Stimulated activated CD8-positive, alpha-beta memory T cell treated with anti-CD3 and anti-CD28 coated beads, Interleukin-12 subunit alpha, Interleukin-12 subunit beta, amount 100 ng/mL, for 4 hours (primary cell): Measurements from ENCODE around the gene BUD23.
"Not testable (repeated sequence)": the region's sequence is repeated elsewhere in the genome, so short reads cannot be mapped to it uniquely, and the experiment has no call there.

Experiments
- DNase-seq: peaks from one replicate; pipeline ENCODE4 v3.0.0-alpha.2; 2020; ENCODE audit warnings: low read depth

BUD23 gene

GRCh38 chr7:73719806-73720169 lies 36.4 kb downstream of the BUD23 start:
- no peak for DNase-seq

DNA sequence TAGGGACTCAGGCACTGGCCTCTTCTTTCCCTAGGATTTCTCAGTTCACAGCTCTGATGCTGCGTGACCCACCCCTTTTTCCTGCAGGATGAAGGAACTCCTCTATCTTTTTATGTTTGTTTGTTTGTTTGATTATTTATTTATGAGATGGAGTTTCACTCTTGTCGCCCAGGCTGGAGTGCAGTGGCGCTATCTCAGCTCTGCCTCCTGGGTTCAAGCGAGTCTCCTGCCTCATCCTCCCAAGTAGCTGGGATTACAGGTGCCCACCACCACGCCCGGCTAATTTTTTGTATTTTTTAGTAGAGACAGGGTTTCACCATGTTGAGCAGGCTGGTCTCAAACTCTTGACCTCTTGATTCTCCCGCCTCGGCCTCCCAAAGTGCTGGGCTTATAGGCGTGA lies 37.0 kb downstream of the BUD23 start:
- DNase-seq = not testable (repeated sequence)

DNA sequence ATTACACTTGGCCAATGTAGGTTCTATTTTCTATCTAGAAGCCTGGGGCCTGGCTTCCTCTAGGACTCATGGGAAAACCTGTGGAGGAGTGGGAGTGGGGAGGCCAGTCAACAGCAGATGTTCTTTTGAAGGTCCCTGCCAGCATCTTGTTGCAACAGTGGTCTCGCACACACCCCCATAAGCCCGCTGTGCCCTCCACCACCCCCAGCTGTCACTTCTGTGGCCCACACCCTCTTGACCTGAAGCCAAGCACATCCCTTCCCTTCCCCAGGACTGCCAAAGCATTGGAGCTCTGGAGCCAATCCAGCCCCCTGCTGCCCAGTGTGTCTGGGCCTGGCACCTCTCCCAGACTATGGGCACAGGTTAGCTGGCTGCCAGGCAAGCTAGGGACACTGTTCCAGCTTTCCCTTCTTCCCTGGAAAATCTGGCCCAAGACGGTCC lies 38.0 kb downstream of the BUD23 start:
- DNase-seq = no peak

GRCh38 chr7:73722182-73722581 lies 38.8 kb downstream of the BUD23 start:
- DNase-seq = not testable (repeated sequence)

DNA sequence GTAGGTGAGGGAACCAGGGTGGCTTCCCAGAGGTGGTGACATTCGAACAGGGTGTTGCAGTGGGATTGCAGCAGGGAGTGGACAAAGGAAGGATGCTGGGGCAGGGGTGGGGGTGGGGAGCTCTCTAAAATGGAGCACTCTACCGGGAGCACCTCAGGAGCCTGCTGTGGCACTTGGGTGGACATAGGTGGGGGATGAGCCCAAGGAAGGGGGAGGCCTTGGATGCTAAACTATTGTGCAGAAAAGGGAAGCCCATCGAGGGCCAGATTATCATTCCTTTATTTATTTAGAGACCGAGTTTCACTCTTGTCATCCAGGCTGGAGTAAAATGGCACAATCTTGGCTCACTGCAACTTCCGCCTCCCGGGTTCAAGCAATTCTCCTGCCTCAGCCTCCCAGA lies 39.4 kb downstream of the BUD23 start:
- DNase-seq = no peak

DNA sequence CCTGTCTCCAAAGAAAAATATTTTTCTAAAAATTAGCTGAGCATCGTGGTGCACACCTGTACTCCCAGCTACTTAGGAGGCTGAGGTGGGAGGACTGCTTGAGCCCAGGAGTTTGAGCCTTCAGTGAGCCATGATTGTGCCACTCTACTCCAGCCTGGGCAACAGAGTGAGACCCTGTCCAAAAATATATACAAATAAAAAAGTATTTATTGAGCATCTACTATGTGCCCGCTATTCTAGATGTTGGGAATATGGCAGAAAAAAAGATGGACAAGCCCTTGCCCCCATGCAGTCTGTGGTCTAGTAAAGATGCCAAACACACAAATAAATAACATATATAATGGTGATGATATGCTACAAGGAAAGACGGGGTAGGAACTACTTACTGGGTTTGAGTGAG lies 40.4 kb downstream of the BUD23 start:
- no peak for DNase-seq

DNA sequence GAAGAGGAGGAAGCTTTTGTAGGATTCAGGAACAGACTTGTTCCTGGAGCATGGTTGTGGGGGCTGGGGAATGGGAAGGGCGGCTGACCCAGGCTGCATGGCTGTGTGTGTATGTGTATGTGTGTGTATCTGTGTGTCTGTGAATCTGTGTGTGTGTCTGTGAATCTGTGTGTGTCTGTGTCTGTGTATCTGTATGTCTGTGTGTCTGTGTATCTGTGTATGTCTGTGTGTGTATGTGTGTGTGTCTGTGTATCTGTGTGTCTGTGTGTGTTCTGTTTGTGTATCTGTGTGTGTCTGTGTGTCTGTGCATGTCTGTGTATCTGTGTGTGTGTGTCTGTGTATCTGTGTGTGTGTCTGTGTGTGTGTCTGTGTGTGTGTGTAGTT lies 42.7 kb downstream of the BUD23 start:
- no peak for DNase-seq

- no peak for DNase-seq
These were observed 44.6 kb downstream of the BUD23 start for GRCh38 chr7:73727952-73728351.

DNA sequence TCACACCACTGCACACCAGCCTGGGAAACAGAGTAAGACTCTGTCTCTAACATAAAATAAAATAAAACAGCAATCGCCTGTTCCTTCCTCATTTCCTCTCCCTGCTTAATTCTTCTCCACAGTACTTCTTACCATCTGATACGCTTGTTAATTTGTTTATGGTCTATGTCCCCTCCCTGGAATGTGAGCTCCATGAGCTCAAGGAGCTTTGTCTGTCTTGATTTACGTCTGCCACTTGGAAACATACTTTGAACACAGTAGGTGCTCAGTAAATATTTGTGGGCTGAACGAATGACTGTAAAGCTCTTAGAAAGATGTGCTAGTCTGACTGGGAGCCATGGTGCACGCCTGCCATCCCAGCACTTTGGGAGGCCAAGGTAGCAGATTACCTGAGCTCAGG lies 45.2 kb downstream of the BUD23 start:
- DNase-seq = no peak

DNA sequence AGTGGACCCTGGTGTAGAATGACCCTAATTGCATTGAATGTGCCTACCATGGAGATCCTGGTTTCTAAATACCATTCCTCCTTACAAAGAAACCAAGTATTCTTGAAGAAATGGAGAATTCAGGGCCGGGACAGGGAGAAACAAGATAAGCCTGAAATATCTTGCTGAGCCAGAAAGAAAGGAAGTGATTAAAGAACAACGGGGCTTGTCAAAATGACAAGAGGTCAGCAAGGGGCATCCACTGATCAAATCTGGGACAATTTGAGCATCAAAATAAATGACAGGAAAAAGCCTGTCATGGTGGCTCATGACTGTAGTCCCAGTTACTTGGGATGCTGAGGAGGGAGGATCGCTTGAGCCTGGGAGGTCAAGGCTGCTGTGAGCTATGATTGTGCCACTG lies 47.1 kb downstream of the BUD23 start:
- no peak for DNase-seq

DNA sequence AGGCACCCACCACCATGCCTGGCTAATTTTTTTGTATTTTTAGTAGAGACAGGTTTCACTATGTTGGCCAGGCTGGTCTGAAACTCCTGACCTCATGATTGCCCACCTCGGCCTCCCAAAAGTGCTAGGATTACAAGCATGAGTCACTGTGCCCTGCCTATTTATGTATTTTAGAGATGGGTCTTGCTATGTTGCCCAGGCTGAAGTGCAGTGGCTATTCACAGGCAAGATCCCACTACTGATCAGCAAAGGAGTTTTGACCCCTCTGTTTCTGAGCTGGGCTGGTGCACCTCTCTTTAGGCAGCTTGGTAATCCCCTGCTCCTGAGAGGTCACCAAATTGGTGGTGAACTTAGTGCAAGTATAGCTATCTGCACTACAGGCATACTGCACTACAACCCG lies 49.0 kb downstream of the BUD23 start:
- no peak for DNase-seq

GRCh38 chr7:73734619-73735527 lies 51.5 kb downstream of the BUD23 start:
- DNase-seq = peak; percentile 54

- no peak for DNase-seq
These were observed 52.1 kb downstream of the BUD23 start for GRCh38 chr7:73735528-73735905.

DNA sequence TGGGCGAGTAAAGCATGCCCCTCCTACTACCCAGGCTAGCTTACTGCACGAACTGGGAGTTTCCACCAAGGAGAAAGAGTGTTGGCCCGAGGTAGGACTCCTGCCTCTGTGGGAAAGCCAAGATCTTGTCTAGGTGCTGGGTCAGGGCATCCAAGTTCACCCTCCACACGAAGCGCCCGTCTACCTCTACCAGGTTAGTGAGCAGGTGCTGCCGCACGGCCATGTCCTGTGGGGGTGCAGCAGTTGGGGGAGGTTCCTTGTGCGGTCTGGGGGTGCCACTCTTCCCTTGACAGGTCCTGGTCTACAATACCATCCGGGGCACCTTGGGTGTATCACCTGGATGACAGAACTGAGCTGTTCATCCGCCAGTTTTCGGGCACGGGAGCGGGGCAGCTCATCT lies 53.5 kb downstream of the BUD23 start:
- no peak for DNase-seq

DNA sequence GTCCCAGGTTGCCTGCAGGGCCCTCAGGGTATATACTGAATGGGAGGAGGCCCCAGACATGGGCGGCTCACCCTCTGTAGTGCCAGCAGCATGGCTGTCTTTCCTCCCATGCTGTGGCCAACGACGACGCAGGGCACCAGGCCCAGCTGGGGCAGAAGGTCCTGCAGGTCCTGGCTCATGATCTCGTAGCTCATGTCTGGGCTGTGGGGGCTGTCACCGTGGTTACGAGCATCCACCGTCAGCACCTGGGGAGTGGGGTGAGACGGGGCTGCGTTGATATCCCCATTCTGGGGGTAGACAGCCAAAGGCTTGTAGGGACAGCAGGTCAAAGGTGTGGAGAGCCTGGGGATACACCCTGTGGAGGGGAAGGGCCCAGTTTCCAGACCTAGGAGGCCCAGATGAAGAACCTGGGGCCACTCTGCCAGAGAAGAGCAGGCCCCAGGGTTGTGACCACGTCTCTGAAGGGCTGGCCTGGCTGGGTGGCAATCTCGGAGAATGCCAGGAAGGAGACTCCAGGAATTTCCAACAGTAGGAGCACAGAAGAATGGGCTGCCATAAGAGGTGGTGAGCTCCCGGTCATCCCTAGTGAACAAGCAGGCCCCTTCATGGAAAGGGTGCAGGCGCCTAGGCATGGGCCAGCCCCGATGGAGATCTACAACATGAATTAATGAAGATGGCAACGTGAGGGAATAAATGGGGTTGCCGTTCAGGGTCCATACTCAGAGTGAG lies 54.3 kb downstream of the BUD23 start:
- no peak for DNase-seq

DNA sequence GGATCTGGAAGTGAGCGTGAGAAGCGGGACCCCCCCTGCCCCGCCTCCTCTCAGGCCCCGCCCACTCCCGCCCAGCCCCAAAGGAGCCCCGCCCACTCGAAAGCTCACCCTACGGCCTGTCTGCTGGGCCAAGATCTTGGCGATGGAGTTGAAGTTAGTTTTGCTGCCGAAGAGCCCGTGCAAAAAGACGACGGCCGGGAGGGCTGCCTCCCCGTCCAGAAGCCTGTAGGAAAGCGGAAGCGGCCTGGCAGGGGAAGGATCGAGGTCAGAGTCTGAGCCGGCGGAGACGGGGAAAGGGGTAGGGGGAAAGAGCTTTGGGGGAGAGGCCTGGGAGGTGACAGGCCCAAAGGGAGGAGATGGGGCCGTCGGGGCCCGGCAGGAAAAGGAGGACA lies 54.8 kb downstream of the BUD23 start:
- DNase-seq = peak; percentile 39

GRCh38 chr7:73738612-73739386 lies 55.4 kb downstream of the BUD23 start, which contains the start of gene ABHD11:
ABHD11 (minus strand) TSS chr7:73738802; CDS start chr7:73738770, 32 bp downstream.
- peak; percentile 96 for DNase-seq

DNA sequence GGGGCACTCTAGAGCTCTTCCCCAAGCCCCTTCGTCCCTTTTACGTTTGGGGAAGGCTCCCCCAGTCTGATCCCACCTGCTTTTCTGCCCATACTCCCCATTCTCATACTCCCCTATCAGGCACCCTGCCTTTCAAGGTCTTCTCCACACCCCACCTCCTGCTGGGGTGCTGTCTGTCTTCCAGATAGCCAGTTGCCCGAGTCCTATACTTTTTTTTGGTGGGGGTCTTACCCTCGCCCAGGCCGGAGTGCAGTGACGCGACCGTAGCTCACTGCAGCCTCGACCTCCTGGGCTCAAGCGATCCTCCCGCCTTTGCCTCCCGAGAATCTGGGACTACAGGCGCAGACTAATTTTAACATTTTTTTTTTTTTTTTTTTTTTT lies 56.0 kb downstream of the BUD23 start:
- DNase-seq = no peak

- DNase-seq = no peak
These were observed 56.8 kb downstream of the BUD23 start for GRCh38 chr7:73740212-73740611.

- DNase-seq = no peak
These were observed 57.4 kb downstream of the BUD23 start for GRCh38 chr7:73740771-73741170.

GRCh38 chr7:73741600-73741999 lies 58.2 kb downstream of the BUD23 start:
- no peak for DNase-seq

DNA sequence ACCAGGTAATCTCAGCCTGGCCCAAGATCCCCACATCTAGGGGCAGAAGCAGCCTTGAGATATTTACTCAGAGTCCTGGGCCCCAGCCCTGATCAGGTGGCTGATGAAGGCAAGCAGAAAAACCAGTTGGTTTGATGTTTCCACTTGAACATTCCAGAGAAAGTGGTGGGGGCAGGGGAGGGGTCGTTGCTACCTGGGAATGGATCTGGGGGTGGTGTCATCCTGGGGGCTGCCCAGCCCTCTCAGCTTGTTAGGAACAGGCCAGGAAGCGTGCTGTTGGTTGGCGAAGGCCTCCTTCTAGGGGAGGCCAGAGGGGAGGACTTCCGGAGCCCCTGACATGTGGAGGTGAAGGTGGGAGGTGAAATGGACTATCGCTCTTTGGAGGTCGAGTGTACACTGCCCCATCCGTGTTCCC lies 58.9 kb downstream of the BUD23 start:
- no peak for DNase-seq
